Measurements from ENCODE around the gene TMEM205. TPM values are rescaled to one million over a fixed set of nuclear protein-coding genes. Genes with fewer than 3 reads are reported as not detected.

Gene TMEM205
- total and polyA plus RNA-seq, 2 experiments from 2014 or later = 123 to 293 TPM

DNA sequence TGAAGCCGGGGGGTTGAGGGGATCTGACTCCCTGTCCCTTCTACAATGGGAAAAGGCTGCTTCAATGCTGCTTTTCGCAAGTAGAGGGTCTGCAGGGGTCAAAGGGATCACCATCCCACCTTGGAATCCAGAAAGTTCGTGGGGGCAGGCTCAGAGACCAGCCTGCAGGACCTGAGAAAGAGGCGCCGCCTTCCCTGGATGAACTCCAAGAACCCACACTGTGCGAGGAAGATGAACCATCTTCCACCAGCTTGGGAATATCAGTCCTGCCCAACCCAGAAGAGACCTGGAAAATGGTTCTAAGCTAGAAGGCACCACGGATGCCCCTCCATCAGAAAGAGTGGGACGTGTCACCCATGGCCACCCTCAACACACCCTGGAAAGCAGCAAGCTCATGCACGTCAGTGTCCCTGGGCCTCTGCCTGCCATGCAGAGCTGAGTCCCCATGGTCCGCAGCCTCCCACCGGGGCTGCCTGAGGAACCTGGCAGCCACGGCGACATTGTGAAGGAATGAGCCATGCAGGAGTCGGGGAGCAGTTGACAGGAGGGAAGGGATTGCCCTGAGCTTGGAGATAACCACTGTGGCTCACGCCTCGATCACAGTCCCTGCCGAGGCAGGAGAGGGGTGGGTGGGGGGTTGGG, 21.2 kb downstream of the TMEM205 start (continued):
- TF ChIP-seq ZNF462 (CRISPR knock-in tag; IDR thresholded peaks at IDR 0.05) = no peak
- no peak for TF ChIP-seq ZNF114 (CRISPR knock-in tag; IDR thresholded peaks at IDR 0.05)
- no peak for TF ChIP-seq EZH2phosphoT487 (IDR thresholded peaks at IDR 0.05; ENCODE audit: unreplicated experiment)
- TF ChIP-seq, protein P1, sequence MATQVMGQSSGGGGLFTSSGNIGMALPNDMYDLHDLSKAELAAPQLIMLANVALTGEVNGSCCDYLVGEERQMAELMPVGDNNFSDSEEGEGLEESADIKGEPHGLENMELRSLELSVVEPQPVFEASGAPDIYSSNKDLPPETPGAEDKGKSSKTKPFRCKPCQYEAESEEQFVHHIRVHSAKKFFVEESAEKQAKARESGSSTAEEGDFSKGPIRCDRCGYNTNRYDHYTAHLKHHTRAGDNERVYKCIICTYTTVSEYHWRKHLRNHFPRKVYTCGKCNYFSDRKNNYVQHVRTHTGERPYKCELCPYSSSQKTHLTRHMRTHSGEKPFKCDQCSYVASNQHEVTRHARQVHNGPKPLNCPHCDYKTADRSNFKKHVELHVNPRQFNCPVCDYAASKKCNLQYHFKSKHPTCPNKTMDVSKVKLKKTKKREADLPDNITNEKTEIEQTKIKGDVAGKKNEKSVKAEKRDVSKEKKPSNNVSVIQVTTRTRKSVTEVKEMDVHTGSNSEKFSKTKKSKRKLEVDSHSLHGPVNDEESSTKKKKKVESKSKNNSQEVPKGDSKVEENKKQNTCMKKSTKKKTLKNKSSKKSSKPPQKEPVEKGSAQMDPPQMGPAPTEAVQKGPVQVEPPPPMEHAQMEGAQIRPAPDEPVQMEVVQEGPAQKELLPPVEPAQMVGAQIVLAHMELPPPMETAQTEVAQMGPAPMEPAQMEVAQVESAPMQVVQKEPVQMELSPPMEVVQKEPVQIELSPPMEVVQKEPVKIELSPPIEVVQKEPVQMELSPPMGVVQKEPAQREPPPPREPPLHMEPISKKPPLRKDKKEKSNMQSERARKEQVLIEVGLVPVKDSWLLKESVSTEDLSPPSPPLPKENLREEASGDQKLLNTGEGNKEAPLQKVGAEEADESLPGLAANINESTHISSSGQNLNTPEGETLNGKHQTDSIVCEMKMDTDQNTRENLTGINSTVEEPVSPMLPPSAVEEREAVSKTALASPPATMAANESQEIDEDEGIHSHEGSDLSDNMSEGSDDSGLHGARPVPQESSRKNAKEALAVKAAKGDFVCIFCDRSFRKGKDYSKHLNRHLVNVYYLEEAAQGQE (IDR thresholded peaks at IDR 0.05; ENCODE audit: unreplicated experiment) = no peak
- TF ChIP-seq JUNB (IDR thresholded peaks at IDR 0.05; ENCODE audit: unreplicated experiment) = no peak
- no peak for TF ChIP-seq POLR2AphosphoS5 (IDR thresholded peaks at IDR 0.05; ENCODE audit: low read depth)
- no peak for TF ChIP-seq ZNF331 (CRISPR knock-in tag; IDR thresholded peaks at IDR 0.05; ENCODE audit: low read depth)
- no peak for TF ChIP-seq CREB1 (CRISPR knock-in tag; IDR thresholded peaks at IDR 0.05; ENCODE audit: low read depth)

Measured in GM23338 (cell line).